GM12878 (cell line): ENCODE measurements around the gene NAA38. TPM values are rescaled to one million over a fixed set of nuclear protein-coding genes. Genes with fewer than 3 reads are reported as not detected.
A peak's percentile ranks its signal among the peaks of the same experiment; 100 is the strongest.

ENCODE experiments used
- BACH1 ChIP-seq: fragments of 450-650 bp; IDR thresholded peaks from 2 replicates; pipeline ENCODE4 v1.6.1; 2017; ENCODE audit warnings: mild to moderate bottlenecking, borderline replicate concordance
- E2F8 ChIP-seq: fragments of 450-650 bp; IDR thresholded peaks from 2 replicates; pipeline ENCODE4 v1.6.1; 2018; ENCODE audit warnings: mild to moderate bottlenecking, low read depth, moderate library complexity; ENCODE audit not compliant: partially characterized antibody
- GABPA ChIP-seq: IDR thresholded peaks from 2 replicates; pipeline ENCODE4 v1.6.1; 2014; ENCODE audit warnings: antibody characterized with exemption, low read depth, mild to moderate bottlenecking, inconsistent platforms
- JUNB ChIP-seq: IDR thresholded peaks from 2 replicates; pipeline ENCODE4 v1.6.1; 2016; ENCODE audit warnings: antibody characterized with exemption, mild to moderate bottlenecking
- NFYA ChIP-seq: IDR thresholded peaks from 2 replicates; pipeline ENCODE4 v1.6.1; 2011; ENCODE audit warnings: low read depth, mild to moderate bottlenecking, low read length, improper control_type of control experiment, borderline replicate concordance
- PBX3 ChIP-seq: IDR thresholded peaks from 2 replicates; pipeline ENCODE4 v1.6.1; 2011; ENCODE audit warnings: mild to moderate bottlenecking, low read depth, low read length, moderate library complexity; ENCODE audit not compliant: insufficient replicate concordance
- PML ChIP-seq: IDR thresholded peaks from 2 replicates; pipeline ENCODE4 v1.6.1; 2012; ENCODE audit warnings: low read length, inconsistent platforms
- POLR2A ChIP-seq: IDR thresholded peaks from 2 replicates; pipeline ENCODE4 v1.6.1; 2011; ENCODE audit warnings: low read depth, mild to moderate bottlenecking, low read length
- POLR2AphosphoS5 ChIP-seq: IDR thresholded peaks from 2 replicates; pipeline ENCODE4 v1.6.1; 2011; ENCODE audit warnings: mild to moderate bottlenecking, low read length, inconsistent platforms
- RAD51 ChIP-seq: fragments of 450-650 bp; IDR thresholded peaks from 2 replicates; pipeline ENCODE4 v1.6.1; 2016; ENCODE audit warnings: moderate library complexity, mild to moderate bottlenecking, inconsistent platforms
- SMARCA5 ChIP-seq: fragments of 450-650 bp; IDR thresholded peaks from 2 replicates; pipeline ENCODE4 v1.6.1; 2017; ENCODE audit warnings: mild to moderate bottlenecking
- SMC3 ChIP-seq: IDR thresholded peaks from 2 replicates; pipeline ENCODE4 v1.6.1; 2011; ENCODE audit warnings: low read length, improper control_type of control experiment, borderline replicate concordance
- SREBF2 ChIP-seq: IDR thresholded peaks from 2 replicates; pipeline ENCODE4 v1.6.1; 2012; ENCODE audit warnings: mild to moderate bottlenecking, low read length
- STAT3 ChIP-seq: IDR thresholded peaks from 2 replicates; pipeline ENCODE4 v1.6.1; 2011; ENCODE audit warnings: low read depth, low read length, improper control_type of control experiment
- ZBED1 ChIP-seq: IDR thresholded peaks from 2 replicates; pipeline ENCODE4 v1.6.1; 2016; ENCODE audit warnings: borderline replicate concordance
- polyA plus RNA-seq, 11 experiments: library from polyadenylated mRNA; depleted of rRNA in 4 of 11; unstranded in 6 of 11; stranded (reverse) in 5 of 11; fragments of >200 nt; fragmentation: Nextera tagmentation in 4 of 11; fragmentation: Illumina TruSeq in 1 of 11; extraction: Ambion mirVana in 4 of 11; extraction: Trizol in 1 of 11; gene quantifications; 1 replicate in 1 of 11; 2 replicates in 10 of 11; pipeline versions ENCODE4 v1.2.1 to v1.2.3, GENCODE V29; 2011 to 2016; ENCODE audit warnings: inconsistent platforms in 2 of 11, missing spikeins in 2 of 11, low read depth in 1 of 11
- total RNA-seq, 4 experiments: library from RNA; depleted of rRNA in 3 of 4; stranded (reverse); fragments of >200 nt in 3 of 4; fragmentation: Illumina TruSeq in 1 of 4; extraction: Trizol in 1 of 4; gene quantifications; 2 replicates each; pipeline versions ENCODE4 v1.2.1 to v1.2.3, GENCODE V29; 2013 to 2021
- TF ChIP-seq, protein P1 (sequence below): fragments of 450-650 bp; IDR thresholded peaks from 2 replicates; pipeline ENCODE4 v1.6.1; 2017; ENCODE audit warnings: antibody characterized with exemption, mild to moderate bottlenecking, moderate library complexity
- TF ChIP-seq, protein P2 (sequence below): fragments of 450-650 bp; IDR thresholded peaks from 2 replicates; pipeline ENCODE4 v1.6.1; 2018; ENCODE audit warnings: borderline replicate concordance, mild to moderate bottlenecking; ENCODE audit not compliant: partially characterized antibody

NAA38 gene
- total and polyA plus RNA-seq, 10 of the 15 experiments (the other 5 are each of a cell fraction or from before 2014, with no cell fraction given), result 31.5 to 337 (median 215) TPM

DNA sequence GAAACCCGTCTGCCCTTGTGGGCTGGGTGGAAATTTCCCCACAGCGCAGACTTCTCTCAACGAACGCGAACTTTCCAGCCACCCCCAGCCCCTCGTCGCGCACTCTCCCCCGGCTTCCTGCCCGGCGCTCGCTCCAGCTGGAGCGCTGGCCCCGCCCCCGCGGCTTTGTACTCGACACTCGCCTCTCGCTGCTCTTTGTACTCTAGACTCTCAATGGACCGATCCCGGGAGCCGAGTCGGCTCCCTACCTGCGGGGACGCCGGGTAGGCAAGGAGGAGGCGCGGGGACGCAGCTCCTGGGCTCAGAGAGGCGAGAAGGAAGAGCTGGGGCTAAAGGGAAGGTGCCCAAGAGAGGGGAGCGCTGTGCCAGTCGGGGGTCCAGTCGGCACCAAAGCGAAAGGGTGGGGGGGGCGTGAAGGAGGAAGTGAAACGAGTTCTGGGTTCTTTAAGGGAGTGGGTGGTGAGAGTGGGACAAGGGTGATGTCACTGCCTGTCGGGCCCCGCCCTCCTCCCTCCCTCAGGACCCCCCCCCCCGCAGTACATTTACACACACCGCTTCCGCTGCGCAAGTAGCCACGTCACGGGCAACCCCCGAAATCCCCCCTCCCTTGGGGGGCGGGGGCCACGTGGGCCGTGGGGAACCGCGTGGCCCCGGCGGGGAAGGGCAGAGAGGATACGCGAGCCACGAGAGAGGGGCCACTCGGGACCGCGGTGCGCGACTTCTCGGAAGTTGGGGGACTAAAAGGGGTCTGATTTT is 13.6 kb downstream of the NAA38 start (continued):
- TF ChIP-seq, protein P1, sequence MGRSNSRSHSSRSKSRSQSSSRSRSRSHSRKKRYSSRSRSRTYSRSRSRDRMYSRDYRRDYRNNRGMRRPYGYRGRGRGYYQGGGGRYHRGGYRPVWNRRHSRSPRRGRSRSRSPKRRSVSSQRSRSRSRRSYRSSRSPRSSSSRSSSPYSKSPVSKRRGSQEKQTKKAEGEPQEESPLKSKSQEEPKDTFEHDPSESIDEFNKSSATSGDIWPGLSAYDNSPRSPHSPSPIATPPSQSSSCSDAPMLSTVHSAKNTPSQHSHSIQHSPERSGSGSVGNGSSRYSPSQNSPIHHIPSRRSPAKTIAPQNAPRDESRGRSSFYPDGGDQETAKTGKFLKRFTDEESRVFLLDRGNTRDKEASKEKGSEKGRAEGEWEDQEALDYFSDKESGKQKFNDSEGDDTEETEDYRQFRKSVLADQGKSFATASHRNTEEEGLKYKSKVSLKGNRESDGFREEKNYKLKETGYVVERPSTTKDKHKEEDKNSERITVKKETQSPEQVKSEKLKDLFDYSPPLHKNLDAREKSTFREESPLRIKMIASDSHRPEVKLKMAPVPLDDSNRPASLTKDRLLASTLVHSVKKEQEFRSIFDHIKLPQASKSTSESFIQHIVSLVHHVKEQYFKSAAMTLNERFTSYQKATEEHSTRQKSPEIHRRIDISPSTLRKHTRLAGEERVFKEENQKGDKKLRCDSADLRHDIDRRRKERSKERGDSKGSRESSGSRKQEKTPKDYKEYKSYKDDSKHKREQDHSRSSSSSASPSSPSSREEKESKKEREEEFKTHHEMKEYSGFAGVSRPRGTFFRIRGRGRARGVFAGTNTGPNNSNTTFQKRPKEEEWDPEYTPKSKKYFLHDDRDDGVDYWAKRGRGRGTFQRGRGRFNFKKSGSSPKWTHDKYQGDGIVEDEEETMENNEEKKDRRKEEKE, result no peak
- TF ChIP-seq E2F8 (peak; percentile 36), JUNB (no peak), SMC3 (no peak), SMARCA5 (no peak), PML (no peak), BACH1 (peak; percentile 94), GABPA (no peak), PBX3 (peak; percentile 23), NFYA (no peak), SREBF2 (no peak), ZBED1 (no peak), POLR2AphosphoS5 (no peak), STAT3 (no peak), RAD51 (peak; percentile 82), POLR2A (peak; percentile 65)
- TF ChIP-seq, protein P2, sequence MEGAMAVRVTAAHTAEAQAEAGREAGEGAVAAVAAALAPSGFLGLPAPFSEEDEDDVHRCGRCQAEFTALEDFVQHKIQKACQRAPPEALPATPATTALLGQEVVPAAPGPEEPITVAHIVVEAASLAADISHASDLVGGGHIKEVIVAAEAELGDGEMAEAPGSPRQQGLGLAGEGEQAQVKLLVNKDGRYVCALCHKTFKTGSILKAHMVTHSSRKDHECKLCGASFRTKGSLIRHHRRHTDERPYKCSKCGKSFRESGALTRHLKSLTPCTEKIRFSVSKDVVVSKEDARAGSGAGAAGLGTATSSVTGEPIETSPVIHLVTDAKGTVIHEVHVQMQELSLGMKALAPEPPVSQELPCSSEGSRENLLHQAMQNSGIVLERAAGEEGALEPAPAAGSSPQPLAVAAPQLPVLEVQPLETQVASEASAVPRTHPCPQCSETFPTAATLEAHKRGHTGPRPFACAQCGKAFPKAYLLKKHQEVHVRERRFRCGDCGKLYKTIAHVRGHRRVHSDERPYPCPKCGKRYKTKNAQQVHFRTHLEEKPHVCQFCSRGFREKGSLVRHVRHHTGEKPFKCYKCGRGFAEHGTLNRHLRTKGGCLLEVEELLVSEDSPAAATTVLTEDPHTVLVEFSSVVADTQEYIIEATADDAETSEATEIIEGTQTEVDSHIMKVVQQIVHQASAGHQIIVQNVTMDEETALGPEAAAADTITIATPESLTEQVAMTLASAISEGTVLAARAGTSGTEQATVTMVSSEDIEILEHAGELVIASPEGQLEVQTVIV, result no peak
